ENCODE results near the gene NOB1. TPM values are rescaled to one million over a fixed set of nuclear protein-coding genes. Genes with fewer than 3 reads are reported as not detected.

The NOB1 gene
- total and polyA plus RNA-seq, 2 experiments from 2014 or later: 41.4 to 56.6 TPM

- no peak overlapping the region for H3K4me3 Mint-ChIP-seq
- Histone ChIP-seq H3F3A (replicated peaks; ENCODE audit: low read depth) (peaks cover 14% of the 10 kb centered on the region; the same call in 1 of the 2 replicates), H4K20me1 (replicated peaks; ENCODE audit: insufficient read depth) (peaks cover 23% of the 10 kb centered on the region), H3K36me3 (ENCODE audit: insufficient read depth) (peaks cover 83% of the 10 kb centered on the region), H3K4me1 (ENCODE audit: insufficient read depth) (no peaks in the 10 kb centered on the region), H3K4me3 (no peak overlapping the region), H3K27me3 (ENCODE audit: insufficient read depth) (no peaks in the 10 kb centered on the region), H3K4me2 (no peak overlapping the region), H3K9me2 (ENCODE audit: insufficient read depth) (no peaks in the 10 kb centered on the region), H3K79me2 (replicated peaks; ENCODE audit: insufficient read depth) (peaks cover 15% of the 10 kb centered on the region; the same call in 1 of the 2 replicates), H2AFZ (no peak overlapping the region), H3K27ac (ENCODE audit: low read depth) (no peak overlapping the region)
- DNase-seq (ENCODE audit: low spot score) (no peak), ATAC-seq (no peak)
- TF ChIP-seq POLR2AphosphoS5 (IDR thresholded peaks at IDR 0.05; ENCODE audit: low read depth) (no peak), EZH2phosphoT487 (IDR thresholded peaks at IDR 0.05; ENCODE audit: unreplicated experiment) (no peak), NANOG (IDR thresholded peaks at IDR 0.05; ENCODE audit: borderline replicate concordance) (no peak), ETS1 (IDR thresholded peaks at IDR 0.05) (no peak), ZNF331 (CRISPR knock-in tag; IDR thresholded peaks at IDR 0.05; ENCODE audit: low read depth) (no peak)
- H3K4me1 Mint-ChIP-seq: no peaks in the 10 kb centered on the region
- no peaks in the 10 kb centered on the region for H3K9me3 Mint-ChIP-seq
- H3K36me3 Mint-ChIP-seq (ENCODE audit: low read depth): peaks cover 94% of the 10 kb centered on the region
- H3K27ac Mint-ChIP-seq: no peak overlapping the region
- peaks cover 4% of the 10 kb centered on the region for H3K27me3 Mint-ChIP-seq (ENCODE audit: insufficient read depth, low read depth, poor library complexity)
Measured at GRCh38 chr16:69745232-69745612, 9.5 kb downstream of the NOB1 start.

- Histone ChIP-seq H3K27me3 (ENCODE audit: insufficient read depth) (no peaks in the 10 kb centered on the region), H3K4me2 (no peak overlapping the region), H3K4me3 (no peak overlapping the region), H3F3A (replicated peaks; ENCODE audit: low read depth) (peaks cover 14% of the 10 kb centered on the region; the same call in 1 of the 2 replicates), H3K27ac (ENCODE audit: low read depth) (no peak overlapping the region), H4K20me1 (replicated peaks; ENCODE audit: insufficient read depth) (peaks cover 23% of the 10 kb centered on the region), H3K9me2 (ENCODE audit: insufficient read depth) (no peaks in the 10 kb centered on the region), H3K36me3 (ENCODE audit: insufficient read depth) (peaks cover 80% of the 10 kb centered on the region), H2AFZ (no peak overlapping the region), H3K4me1 (ENCODE audit: insufficient read depth) (no peaks in the 10 kb centered on the region), H3K79me2 (replicated peaks; ENCODE audit: insufficient read depth) (peaks cover 12% of the 10 kb centered on the region; the same call in 1 of the 2 replicates)
- H3K27me3 Mint-ChIP-seq (ENCODE audit: insufficient read depth, low read depth, poor library complexity): peaks cover 4% of the 10 kb centered on the region
- H3K4me1 Mint-ChIP-seq: no peaks in the 10 kb centered on the region
- no peaks in the 10 kb centered on the region for H3K9me3 Mint-ChIP-seq
- ATAC-seq (no peak), DNase-seq (ENCODE audit: low spot score) (no peak)
- no peak overlapping the region for H3K27ac Mint-ChIP-seq
- no peak overlapping the region for H3K4me3 Mint-ChIP-seq
- H3K36me3 Mint-ChIP-seq (ENCODE audit: low read depth): peaks cover 98% of the 10 kb centered on the region
- TF ChIP-seq EZH2 (IDR thresholded peaks at IDR 0.05; ENCODE audit: low read depth, unreplicated experiment) (no peak), POLR2AphosphoS5 (IDR thresholded peaks at IDR 0.05; ENCODE audit: low read depth) (no peak), ETS1 (IDR thresholded peaks at IDR 0.05) (no peak), EZH2phosphoT487 (IDR thresholded peaks at IDR 0.05; ENCODE audit: unreplicated experiment) (no peak), NANOG (IDR thresholded peaks at IDR 0.05; ENCODE audit: borderline replicate concordance) (no peak), ZNF114 (CRISPR knock-in tag; IDR thresholded peaks at IDR 0.05) (no peak), STAT1 (IDR thresholded peaks at IDR 0.05; ENCODE audit: unreplicated experiment) (no peak), CREB1 (CRISPR knock-in tag; IDR thresholded peaks at IDR 0.05; ENCODE audit: low read depth) (no peak), JUNB (IDR thresholded peaks at IDR 0.05; ENCODE audit: unreplicated experiment) (no peak), CTCF (conservative IDR thresholded peaks at IDR 0.05; ENCODE audit: low read depth in 2 of 2) (no peak)
Measured at GRCh38 chr16:69744363-69745231, 10.1 kb downstream of the NOB1 start.
